HG03460 (cell line): ENCODE data around the gene PLCB1.

Source experiments
- ATAC-seq: cut with Tn5 transposase; IDR thresholded peaks from one replicate; pipeline ENCODE4 v1.9.1; 2021; ENCODE audit not compliant: unreplicated experiment

Gene PLCB1

DNA sequence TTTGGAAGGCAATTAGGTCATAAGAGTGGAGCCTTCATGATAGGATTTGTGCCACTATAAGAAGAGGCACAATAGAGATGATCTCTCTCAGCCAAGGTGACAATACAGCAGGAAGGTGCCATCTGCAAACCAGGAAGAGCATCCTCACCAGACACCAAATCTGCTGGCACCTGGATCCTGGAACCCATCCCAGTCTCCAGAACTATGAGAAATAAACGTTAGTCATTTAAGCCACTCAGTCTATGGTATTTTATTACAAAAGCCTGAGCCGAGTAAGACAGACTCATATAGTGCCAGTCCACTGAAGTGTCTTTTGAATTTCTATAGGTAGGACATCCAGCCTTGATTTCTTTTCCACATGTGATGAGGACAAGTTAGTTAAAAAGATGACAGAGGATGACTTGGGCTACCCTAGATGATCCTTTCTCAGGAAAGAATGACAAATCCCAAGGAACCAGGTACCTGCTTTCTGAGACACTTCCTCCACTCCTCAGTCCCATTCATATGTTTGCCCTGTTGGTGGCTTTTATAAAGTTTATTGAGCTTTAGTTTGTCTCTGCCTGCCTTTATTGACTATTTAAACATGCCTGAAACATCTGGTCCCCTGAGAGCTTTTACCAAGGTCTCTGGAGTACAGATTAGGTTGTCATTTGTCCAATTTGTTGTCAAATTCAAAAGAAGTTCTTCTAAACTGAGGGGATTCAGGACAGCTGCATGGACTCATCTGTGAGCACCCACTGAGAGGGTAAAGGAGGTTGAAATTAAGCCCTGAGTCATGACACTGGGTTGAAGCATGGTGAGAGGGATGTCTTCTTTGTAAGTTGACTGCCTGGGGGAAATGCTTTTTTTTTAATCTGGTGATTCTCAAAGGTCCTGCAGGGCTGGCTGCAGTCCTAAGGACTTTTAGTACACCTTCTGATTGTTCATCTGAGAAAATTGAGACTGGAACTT is 771.9 kb downstream of the PLCB1 start:
- no peak for ATAC-seq

DNA sequence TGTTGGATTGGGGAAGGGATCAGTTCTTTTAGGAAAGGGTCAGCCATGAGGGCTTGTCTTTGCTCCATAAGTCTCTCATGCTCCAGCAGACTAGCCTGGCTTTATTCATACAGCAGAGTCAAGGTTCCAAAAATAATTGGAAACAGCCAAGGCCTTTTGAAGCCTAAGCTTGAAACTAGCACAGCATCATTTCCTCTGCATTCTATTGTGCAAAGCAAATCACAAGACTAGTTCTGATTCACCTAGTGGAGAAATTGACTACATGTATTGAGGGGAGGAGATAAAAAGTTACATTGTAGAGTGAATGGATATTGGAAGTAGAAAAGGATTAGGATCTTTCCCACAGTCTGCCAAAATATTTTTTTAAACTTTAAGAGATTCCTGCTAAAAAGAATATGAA is 777.5 kb downstream of the PLCB1 start:
- no peak for ATAC-seq

DNA sequence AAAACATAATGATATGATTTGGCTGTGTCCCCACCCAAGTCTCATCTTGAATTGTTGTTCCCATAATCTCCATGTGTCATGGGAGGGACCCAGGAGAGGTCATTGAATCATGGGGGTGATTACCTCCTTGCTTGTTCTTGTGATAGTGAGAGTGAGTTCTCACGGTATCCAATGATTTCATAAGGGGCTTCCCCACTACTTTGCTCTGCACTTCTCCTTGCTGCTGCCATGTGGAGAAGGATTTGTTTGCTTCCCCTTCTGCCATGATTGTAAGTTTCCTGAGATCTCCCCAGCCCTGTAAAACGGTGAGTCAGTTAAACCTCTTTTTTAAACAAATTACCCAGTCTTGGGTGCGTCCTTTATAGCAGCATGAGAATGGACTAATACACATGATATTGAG is 780.0 kb downstream of the PLCB1 start:
- no peak for ATAC-seq

DNA sequence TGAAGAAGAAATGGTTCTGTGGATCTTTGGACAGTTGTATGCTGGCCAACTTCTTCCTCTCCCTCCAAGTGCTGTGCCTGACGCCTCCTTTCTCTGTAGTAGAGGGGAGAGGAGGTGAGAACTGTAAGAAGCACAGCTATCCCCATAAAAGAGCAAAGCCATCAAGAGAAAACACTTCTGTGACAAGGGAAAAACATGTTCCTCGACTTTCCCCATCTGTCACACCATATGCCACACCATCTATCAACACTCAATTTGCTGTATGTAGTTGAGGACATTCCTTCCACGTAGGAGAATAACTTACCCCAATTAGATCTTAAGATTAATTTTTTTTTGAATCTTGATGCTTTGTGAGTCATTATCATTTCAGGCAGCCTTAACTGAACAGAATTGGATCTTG is 780.7 kb downstream of the PLCB1 start:
- no peak for ATAC-seq

DNA sequence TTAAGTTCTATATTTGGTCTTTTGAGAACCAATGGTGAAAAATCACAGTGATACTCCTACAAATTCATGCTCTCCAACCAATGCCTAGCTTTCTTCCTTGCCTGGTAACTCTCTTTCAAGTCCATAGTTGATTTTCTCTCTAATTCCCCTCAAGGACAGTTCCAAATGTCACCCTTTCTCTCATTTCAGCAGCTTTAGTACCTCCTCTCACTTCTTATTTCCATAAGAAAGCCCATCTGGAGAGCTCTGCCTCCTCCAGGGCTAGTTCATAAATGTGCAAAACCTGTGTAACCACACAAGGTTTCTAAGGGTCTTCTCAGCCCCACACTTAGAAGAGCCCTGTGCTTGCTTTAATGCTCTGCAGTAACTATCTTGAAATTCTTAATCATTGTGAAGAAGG is 781.4 kb downstream of the PLCB1 start:
- ATAC-seq, result no peak

DNA sequence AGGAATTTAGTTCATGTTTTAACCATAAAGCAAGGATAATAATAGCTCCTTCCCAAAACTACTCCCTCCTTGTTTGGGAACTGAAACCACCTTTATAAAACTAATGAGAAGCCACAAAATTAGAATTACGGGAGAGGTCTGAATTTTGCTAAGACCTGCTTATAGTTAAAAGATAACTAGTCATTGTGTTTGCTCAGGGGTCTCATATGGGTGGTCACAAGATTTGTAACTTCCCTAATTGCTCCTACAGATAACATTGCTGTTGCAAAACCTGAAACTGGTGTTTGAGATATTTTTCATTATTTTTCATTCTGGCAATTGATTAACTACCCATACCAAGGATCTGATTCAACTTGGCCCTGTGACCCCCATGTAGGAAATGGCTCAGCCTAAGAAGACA is 782.4 kb downstream of the PLCB1 start:
- ATAC-seq, result no peak

DNA sequence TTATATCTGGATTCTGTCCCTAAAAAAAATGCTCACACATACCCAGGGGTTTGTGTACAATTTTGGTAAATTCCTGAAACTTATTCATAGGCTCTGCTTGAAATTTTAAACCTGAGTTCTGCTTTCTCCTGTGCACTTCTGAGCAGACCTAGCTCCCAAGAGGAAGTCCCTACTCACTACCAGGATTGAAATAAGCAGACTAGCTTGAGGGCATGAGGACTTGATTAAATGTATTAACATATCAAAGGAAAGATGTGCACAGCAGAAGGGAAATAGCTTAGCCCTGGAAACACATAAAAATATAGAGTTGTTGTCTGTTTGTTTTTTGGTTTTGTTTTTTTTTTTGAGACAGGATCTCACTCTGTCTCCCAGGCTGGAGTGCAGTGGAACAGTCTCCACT is 785.0 kb downstream of the PLCB1 start:
- no peak for ATAC-seq

DNA sequence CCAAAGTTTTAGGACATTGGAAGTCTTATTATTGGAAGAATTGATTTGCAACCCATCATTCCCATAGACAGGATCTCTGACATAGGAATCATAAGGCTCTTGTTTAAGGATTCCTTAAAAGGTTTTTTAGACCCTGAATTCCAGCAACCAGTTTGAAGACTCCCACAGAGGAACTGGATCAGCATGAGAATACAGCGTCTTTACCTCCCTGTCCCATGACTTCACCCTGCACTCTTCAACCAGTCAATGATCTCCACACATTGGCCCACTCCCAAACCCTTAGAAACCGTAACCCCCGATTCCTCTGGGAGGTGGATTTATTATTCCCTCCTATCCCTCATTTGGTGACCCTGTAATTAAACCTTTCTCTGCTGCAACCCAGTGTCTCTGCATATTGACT is 786.1 kb downstream of the PLCB1 start:
- ATAC-seq, result no peak

DNA sequence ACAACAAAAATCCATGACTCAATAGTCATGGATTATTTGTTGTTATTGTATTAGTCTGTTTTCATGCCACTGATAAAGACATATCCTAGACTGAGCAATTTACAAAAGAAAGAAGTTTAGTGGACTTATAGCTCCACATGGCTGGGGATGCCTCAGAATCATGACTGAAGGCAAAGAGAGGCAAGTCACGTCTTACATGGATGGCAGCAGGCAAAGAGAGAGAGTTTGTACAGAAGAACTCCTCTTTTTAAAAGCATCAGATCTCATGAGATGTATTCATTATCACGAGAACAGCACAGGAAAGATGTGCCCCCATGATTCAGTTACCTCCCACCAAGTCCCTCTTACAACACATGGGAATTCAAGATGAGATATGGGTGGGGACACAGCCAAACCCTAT is 792.5 kb downstream of the PLCB1 start:
- ATAC-seq, result no peak

DNA sequence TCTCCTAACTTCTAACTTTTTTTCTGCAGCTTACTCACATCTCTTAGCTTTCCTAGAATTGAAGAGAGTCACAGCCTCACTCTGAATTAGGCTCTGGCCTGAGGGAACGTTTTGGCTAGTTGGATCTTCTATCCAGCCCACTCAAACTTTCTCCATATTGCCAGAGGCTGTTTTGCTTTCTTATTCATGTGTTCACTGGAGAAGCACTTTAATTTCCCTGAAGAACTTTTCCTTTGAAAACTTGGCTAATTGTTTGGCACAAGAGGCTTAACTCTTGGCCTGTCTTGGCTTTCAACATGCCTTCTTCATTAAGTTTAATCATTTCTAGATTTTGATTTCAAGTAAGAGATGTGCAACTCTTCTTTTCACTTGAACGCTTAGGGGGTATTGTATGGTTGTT is 798.7 kb downstream of the PLCB1 start:
- ATAC-seq, result no peak

DNA sequence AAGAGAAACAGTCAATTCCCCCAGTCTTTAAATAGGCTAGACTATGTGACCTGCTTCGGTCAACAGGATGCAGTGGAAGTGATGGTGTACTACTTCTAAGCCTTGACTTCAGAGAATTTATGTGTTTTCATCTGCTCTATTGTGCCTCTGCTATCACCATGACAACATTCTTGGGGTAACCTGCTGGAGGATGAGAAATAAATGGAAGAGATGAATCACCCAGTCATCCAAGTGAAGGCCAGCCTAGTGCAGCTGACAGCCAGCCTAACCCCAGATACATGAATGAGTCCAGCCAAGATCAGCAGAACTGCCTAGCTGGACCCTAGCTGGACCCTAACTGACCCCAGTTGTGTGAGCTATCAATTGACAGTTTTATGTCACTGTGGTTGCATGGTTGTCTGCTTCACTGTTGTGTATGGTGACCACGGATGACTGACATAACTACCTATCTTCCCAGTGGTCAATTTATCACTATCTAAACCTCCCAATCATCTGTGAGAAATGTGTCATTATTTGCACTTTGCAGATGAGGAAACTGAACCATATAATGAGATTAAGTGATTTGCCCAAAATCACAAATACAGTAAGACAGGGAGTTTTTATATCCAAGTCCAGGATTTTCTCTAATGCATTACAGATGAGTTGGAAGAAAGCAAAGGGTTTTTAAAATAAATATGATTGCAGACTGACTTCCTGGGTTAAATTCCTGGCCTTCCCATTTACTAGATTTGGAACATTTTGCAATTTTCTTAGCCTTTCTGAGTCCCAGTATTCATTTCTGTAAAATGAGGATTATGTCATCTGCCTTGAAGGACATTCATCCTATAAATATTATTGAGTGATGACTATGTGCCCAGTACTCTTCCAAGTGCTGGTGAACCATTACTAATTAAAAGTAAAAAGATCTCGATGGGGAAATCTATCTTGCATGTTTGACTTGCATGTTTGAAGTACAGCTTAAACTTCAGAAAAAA is 800.4 kb downstream of the PLCB1 start:
- no peak for ATAC-seq

DNA sequence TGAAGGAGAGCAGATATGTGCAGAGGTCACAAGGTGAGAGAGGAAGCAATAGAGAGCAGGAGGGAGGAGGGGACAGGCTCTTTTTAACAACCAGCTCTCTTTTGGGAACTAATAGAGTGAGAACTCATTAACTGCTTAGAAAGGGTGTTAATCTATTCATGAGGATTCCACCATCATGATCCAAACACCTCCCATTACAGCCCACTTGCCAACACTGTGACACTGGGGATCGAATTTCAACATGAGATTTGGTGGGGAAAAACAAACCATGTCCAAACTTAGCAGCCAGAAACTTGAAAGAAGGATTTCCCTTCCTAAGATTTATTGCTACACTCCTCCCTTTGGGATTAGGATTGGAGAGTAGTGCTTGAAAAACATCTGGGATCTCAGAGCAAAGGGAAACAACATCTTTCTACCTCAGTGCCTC is 801.3 kb downstream of the PLCB1 start:
- ATAC-seq, result no peak

DNA sequence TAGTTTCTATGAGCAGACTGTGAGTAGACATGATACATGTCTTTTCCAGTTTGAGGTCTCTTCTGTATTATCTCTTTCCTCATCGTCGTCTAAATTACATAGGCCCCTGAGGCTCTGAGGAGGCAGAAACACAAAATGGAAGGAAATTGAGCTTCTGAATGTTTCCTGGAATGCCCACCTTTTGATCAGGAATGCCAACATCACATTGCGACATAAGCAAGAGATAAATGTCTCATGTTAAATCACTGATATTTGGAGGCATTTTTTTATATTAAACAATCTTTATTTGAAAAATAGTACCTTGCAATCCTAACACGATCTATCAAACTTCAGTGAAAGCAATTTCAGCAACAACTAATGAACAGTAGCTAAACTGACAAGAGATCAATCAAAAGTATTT is 802.3 kb downstream of the PLCB1 start:
- ATAC-seq, result no peak
